Mesendoderm (in vitro differentiated cells): ENCODE measurements around the gene ETV4. TPM values are rescaled to one million over a fixed set of nuclear protein-coding genes. Genes with fewer than 3 reads are reported as not detected.

Experiments
- DNase-seq: peaks from one replicate; pipeline ENCODE4 v3.0.0; 2013
- H2AK5ac ChIP-seq: 2 replicates; pipeline ENCODE4 v1.6.1; 2013; ENCODE audit warnings: low read length, inconsistent platforms
- H2BK120ac ChIP-seq: 2 replicates; pipeline ENCODE4 v1.6.1; 2013; ENCODE audit warnings: low read depth, mild to moderate bottlenecking, low read length, moderate library complexity, mixed read lengths
- H2BK15ac ChIP-seq: replicated peaks from 2 replicates; pipeline ENCODE4 v1.6.1; 2013; ENCODE audit warnings: low read depth, mild to moderate bottlenecking, moderate library complexity
- H2BK5ac ChIP-seq: 2 replicates; pipeline ENCODE4 v1.6.1; 2013; ENCODE audit warnings: low read length, inconsistent platforms
- H3K18ac ChIP-seq: 2 replicates; pipeline ENCODE4 v1.6.1; 2013; ENCODE audit warnings: mild to moderate bottlenecking, low read length, mixed read lengths
- H3K23ac ChIP-seq: one replicate; pipeline ENCODE4 v1.6.1; 2013; ENCODE audit warnings: low read length
- H3K27ac ChIP-seq: 2 replicates; pipeline ENCODE4 v1.5.1; 2013; ENCODE audit warnings: low read depth, mild to moderate bottlenecking, inconsistent platforms, low read length, moderate library complexity
- H3K27me3 ChIP-seq: 2 replicates; pipeline ENCODE4 v1.6.1; 2013; ENCODE audit warnings: low read length, control low read depth, mild to moderate bottlenecking, inconsistent platforms; ENCODE audit not compliant: insufficient read depth, poor library complexity
- H3K36me3 ChIP-seq: 2 replicates; pipeline ENCODE4 v1.6.1; 2013; ENCODE audit warnings: low read length, inconsistent platforms; ENCODE audit not compliant: control insufficient read depth, insufficient read depth
- H3K4ac ChIP-seq: one replicate; pipeline ENCODE4 v1.6.1; 2013; ENCODE audit warnings: low read depth, mild to moderate bottlenecking, low read length, moderate library complexity
- H3K4me1 ChIP-seq: 2 replicates; pipeline ENCODE4 v1.6.1; 2013; ENCODE audit warnings: low read depth, low read length, inconsistent platforms; ENCODE audit not compliant: control insufficient read depth
- H3K4me2 ChIP-seq: 2 replicates; pipeline ENCODE4 v1.6.1; 2013; ENCODE audit warnings: low read length
- H3K4me3 ChIP-seq: 2 replicates; pipeline ENCODE4 v1.5.1; 2013; ENCODE audit warnings: mild to moderate bottlenecking, low read length
- H3K56ac ChIP-seq: one replicate; pipeline ENCODE4 v1.6.1; 2013; ENCODE audit warnings: low read length
- H3K79me1 ChIP-seq: 2 replicates; pipeline ENCODE4 v1.6.1; 2013; ENCODE audit warnings: low read length, inconsistent platforms
- H3K79me2 ChIP-seq: 2 replicates; pipeline ENCODE4 v1.6.1; 2013; ENCODE audit warnings: mild to moderate bottlenecking, low read length; ENCODE audit not compliant: control insufficient read depth, insufficient read depth
- H3K9ac ChIP-seq: 2 replicates; pipeline ENCODE4 v1.6.1; 2013; ENCODE audit warnings: low read length, inconsistent platforms
- H4K5ac ChIP-seq: one replicate; pipeline ENCODE4 v1.6.1; 2013; ENCODE audit warnings: low read length
- H4K8ac ChIP-seq: one replicate; pipeline ENCODE4 v1.6.1; 2013; ENCODE audit warnings: low read depth, mild to moderate bottlenecking, control low read depth, low read length, moderate library complexity
- WGBS: extraction: QIAGEN DNeasy Blood & Tissue Kit; methylation state at CpG from one replicate; pipeline ENCODE4 v1.1.7; 2013; ENCODE audit warnings: low lambda C conversion rate, missing lambda C conversion rate; ENCODE audit not compliant: insufficient coverage; ENCODE audit errors: extremely low coverage; 5-methylcytosine and 5-hydroxymethylcytosine counted together
- polyA plus RNA-seq, 2 experiments: library from polyadenylated mRNA; stranded (reverse); fragments of 200-250 nt; gene quantifications; one replicate each; pipeline ENCODE4 v1.2.3, GENCODE V29; 2013

ETV4 gene
- 116 TPM for polyA plus RNA-seq (2013, experiment 1 of 2)
- polyA plus RNA-seq (2013, experiment 2 of 2): 119 TPM

DNA sequence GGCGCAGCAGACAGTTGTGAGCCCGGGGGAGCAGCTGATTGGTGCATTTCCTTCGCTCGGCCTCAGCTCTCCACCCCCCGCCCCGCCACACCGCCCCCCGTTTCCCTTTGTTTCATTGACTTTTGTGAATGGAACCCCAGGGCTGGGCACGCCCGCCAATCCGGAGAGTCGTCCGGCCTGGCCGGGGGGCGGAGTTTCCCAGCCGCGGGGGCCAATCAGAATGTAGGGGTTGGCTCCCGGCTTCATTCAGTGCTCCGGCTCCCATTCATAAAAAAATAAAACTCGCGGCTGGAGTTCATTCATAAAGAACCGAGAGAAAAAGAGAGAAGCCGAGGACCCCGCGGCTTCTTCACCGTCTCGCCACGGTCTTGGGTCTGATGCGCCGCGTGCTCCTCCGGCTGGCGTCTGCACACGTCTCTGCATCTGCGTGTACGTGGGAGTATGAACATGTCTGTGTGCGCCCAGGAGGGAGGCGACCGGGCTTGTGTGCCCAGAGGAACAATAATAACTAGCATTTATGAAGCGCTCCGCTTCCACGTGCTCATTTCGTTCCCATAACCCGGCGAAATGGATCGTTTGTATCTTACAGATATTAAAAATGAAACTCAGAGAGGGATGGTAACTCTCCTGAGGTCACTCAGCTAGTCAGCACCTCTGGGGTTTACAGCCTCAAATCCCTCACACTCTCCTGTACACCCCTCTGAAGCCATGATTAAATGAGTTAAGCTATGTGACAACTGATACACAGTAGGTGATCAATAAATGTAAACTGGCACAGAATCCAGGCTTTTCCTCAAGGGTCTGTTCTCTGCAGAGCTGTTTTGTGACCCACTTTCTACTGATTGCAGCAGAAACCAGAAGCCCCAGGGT, at the start of gene ETV4:
ETV4 (minus strand) TSS at position 22 of the 870 bp plus-strand sequence. CDS start 723 bp downstream, outside the sequence.
- peak within 1 kb of the TSS; percentile 98 for H3K56ac ChIP-seq
- H3K4ac ChIP-seq: peak within 1 kb of the TSS; percentile 64
- peaks cover 13% of the 10 kb centered on the region for H3K79me1 ChIP-seq
- peak within 1 kb of the TSS; percentile 66 for H3K23ac ChIP-seq
- peak within 1 kb of the TSS; percentile 84 for H2BK5ac ChIP-seq
- H3K18ac ChIP-seq: peak within 1 kb of the TSS; percentile 88
- H4K8ac ChIP-seq: no peak within 1 kb of the TSS
- peak within 1 kb of the TSS; percentile 97 for H3K4me2 ChIP-seq
- no peak within 1 kb of the TSS for H2AK5ac ChIP-seq
- peaks cover 12% of the 10 kb centered on the region for H3K4me1 ChIP-seq
- peak within 1 kb of the TSS; percentile 93 for H3K27ac ChIP-seq
- H4K5ac ChIP-seq: no peak within 1 kb of the TSS
- peak within 1 kb of the TSS; percentile 98 for H3K9ac ChIP-seq
- no peak within 1 kb of the TSS for H2BK15ac ChIP-seq
- H2BK120ac ChIP-seq: peak within 1 kb of the TSS; percentile 46
- H3K4me3 ChIP-seq: peak within 1 kb of the TSS; percentile 78
- peaks cover 2% of the 10 kb centered on the region for H3K36me3 ChIP-seq
- WGBS: no CpG with 5 or more reads among the region's 46 CpGs
- peak; percentile 97 for DNase-seq
- H3K27me3 ChIP-seq: no peaks in the 10 kb centered on the region
- H3K79me2 ChIP-seq: peaks cover 33% of the 10 kb centered on the region

GRCh38 chr17:43595466-43595865, 49.3 kb upstream of the ETV4 start:
- Histone ChIP-seq H4K8ac (no peak overlapping the region), H2BK120ac (no peak overlapping the region), H2AK5ac (no peak overlapping the region), H3K23ac (no peak overlapping the region), H3K36me3 (no peaks in the 10 kb centered on the region), H2BK15ac (no peak overlapping the region), H4K5ac (no peak overlapping the region), H3K9ac (no peak overlapping the region), H3K56ac (no peak overlapping the region), H2BK5ac (no peak overlapping the region), H3K18ac (no peak overlapping the region), H3K79me1 (no peaks in the 10 kb centered on the region), H3K4me1 (peaks cover 2% of the 10 kb centered on the region), H3K79me2 (no peaks in the 10 kb centered on the region), H3K4me3 (no peak overlapping the region), H3K27me3 (no peaks in the 10 kb centered on the region), H3K27ac (no peak overlapping the region), H3K4ac (no peak overlapping the region), H3K4me2 (no peak overlapping the region)
- WGBS: no CpG with 5 or more reads among the region's 4 CpGs
- DNase-seq: peak; percentile 25

DNA sequence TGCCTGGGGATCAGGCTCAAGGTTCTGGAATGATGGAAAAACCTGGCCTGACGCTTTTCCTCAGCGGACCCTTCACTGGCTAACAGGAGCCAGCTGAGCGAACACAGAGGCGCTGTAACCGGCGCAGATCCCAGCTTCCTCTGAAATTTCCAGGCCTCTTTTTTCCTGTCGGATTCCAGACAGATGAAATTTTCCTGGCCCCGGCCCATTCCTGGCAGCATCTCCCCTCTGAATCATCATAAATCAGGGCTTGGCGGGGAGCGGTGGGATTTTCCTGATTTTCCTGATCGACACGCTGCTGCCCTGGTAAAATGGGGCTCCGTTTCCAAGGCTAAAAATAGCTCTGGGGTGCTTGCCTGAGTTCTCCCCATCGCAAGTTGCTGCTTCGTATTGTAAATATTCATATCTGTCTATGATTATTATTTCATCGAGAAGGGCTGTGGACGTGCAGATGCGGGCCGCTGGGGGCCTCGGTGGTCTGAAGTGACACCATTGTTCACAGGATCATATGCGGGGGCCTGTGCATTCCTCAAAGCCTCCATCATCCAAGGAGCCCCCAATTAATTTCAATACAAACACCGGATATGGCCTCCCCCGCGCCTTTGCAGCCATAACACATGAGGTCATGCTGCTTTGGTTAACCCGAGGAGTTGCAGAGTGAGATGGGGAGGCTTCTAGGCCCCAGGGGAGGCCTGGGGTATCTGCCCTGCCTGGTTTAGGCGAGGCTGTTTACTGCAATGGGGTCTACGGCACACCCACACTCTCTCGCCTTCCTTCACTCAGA, 45.8 kb upstream of the ETV4 start:
- H3K79me2 ChIP-seq: no peaks in the 10 kb centered on the region
- H3K36me3 ChIP-seq: no peaks in the 10 kb centered on the region
- H2BK15ac ChIP-seq: no peak overlapping the region
- no peak overlapping the region for H3K9ac ChIP-seq
- WGBS: no CpG with 5 or more reads among the region's 28 CpGs
- peak overlapping the region; percentile 76 for H3K18ac ChIP-seq
- no peak overlapping the region for H3K4ac ChIP-seq
- DNase-seq: peak; percentile 86
- no peaks in the 10 kb centered on the region for H3K79me1 ChIP-seq
- peaks cover 2% of the 10 kb centered on the region for H3K4me1 ChIP-seq
- no peak overlapping the region for H3K4me2 ChIP-seq
- H3K23ac ChIP-seq: no peak overlapping the region
- H2BK120ac ChIP-seq: no peak overlapping the region
- no peak overlapping the region for H2BK5ac ChIP-seq
- peak overlapping the region; percentile 68 for H3K27ac ChIP-seq
- H4K8ac ChIP-seq: no peak overlapping the region
- no peak overlapping the region for H4K5ac ChIP-seq
- no peak overlapping the region for H2AK5ac ChIP-seq
- no peaks in the 10 kb centered on the region for H3K27me3 ChIP-seq
- H3K4me3 ChIP-seq: no peak overlapping the region
- peak overlapping the region; percentile 76 for H3K56ac ChIP-seq

GRCh38 chr17:43591001-43591400, 44.9 kb upstream of the ETV4 start:
- H3K9ac ChIP-seq: no peak overlapping the region
- H3K23ac ChIP-seq: no peak overlapping the region
- no peaks in the 10 kb centered on the region for H3K79me1 ChIP-seq
- no peak overlapping the region for H4K8ac ChIP-seq
- no peak overlapping the region for H2BK120ac ChIP-seq
- H3K27ac ChIP-seq: no peak overlapping the region
- no peaks in the 10 kb centered on the region for H3K27me3 ChIP-seq
- H3K4me3 ChIP-seq: no peak overlapping the region
- H3K18ac ChIP-seq: peak overlapping the region; percentile 85
- no peak overlapping the region for H2BK5ac ChIP-seq
- H2AK5ac ChIP-seq: no peak overlapping the region
- no peak overlapping the region for H3K4me2 ChIP-seq
- no CpG with 5 or more reads among the region's 3 CpGs for WGBS
- peak overlapping the region; percentile 17 for H3K56ac ChIP-seq
- no peak overlapping the region for H3K4ac ChIP-seq
- H2BK15ac ChIP-seq: no peak overlapping the region
- H3K4me1 ChIP-seq: peaks cover 2% of the 10 kb centered on the region
- H4K5ac ChIP-seq: no peak overlapping the region
- H3K79me2 ChIP-seq: no peaks in the 10 kb centered on the region
- no peaks in the 10 kb centered on the region for H3K36me3 ChIP-seq
- no peak for DNase-seq

DNA sequence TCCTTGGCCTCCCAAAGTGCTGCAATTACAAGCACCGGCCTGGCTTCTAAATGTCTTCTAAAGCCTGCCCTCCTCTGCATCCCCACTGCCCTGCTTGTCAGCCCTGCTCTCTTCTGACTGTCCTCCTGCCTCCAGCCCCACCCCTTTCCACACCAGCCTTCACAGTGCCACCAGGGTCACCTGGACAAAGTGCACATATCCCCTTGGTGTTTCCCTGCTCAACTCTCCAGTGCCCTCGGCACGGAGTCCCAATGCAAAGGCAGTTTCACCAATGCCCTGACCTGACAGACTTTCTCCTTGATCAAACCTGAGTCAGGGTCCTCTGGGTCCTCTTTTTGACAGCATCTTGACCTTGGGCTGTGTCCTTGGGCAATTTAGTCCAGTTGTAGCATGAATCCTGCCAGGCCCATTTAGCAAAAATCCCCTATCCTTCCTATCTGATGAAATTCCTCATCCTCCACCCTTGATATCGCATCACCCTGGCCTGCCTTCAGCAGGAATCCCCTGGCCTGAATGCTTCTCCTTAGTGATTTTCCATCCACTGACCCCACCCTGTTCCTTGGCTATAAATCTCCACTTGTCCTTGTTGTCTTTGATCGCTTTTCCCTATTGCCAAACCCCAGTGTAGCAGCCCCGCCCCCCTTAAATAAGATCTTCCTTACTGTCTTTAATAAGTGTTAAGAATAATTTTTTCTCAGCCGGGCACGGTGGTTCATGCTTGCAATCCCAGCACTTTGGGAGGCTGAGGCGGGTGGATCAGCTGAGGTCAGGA, 42.7 kb upstream of the ETV4 start:
- Histone ChIP-seq H3K27ac (no peak overlapping the region), H4K5ac (no peak overlapping the region), H2BK5ac (no peak overlapping the region), H3K23ac (no peak overlapping the region), H3K9ac (no peak overlapping the region), H3K36me3 (no peaks in the 10 kb centered on the region), H3K4me3 (no peak overlapping the region), H4K8ac (no peak overlapping the region), H3K4me2 (no peak overlapping the region), H2BK15ac (no peak overlapping the region), H3K4ac (no peak overlapping the region), H3K27me3 (no peaks in the 10 kb centered on the region), H3K56ac (no peak overlapping the region), H3K79me1 (no peaks in the 10 kb centered on the region), H2BK120ac (no peak overlapping the region), H2AK5ac (no peak overlapping the region), H3K18ac (no peak overlapping the region), H3K79me2 (no peaks in the 10 kb centered on the region), H3K4me1 (peaks cover 2% of the 10 kb centered on the region)
- WGBS: no CpG with 5 or more reads among the region's 9 CpGs
- DNase-seq: no peak
